ENCODE results near the gene CHAF1B.

Gene CHAF1B

DNA sequence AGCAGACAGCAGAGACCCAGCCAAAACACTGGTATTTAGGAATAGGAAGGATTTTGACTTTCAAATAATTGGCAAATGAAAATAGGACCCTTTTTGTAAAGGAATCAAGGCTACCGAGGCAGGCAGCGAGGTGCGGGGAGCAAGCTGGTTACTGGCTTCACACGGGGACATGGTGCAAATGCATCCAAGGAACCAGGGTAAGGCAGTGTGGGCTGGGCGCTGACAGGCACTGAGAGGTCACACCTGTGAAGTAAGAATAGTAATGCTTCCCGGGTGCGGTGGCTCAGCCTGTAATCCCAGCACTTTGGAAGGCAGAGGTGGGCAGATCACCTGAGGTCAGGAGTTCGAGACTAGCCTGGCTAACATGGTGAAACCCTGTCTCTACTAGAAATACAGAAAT, 15.5 kb downstream of the CHAF1B start:
- DNase-seq (ENCODE audit: low read depth), result no peak
- no peak overlapping the region for H3K4me3 ChIP-seq (ENCODE audit: low read length)
- TF ChIP-seq, protein P1, sequence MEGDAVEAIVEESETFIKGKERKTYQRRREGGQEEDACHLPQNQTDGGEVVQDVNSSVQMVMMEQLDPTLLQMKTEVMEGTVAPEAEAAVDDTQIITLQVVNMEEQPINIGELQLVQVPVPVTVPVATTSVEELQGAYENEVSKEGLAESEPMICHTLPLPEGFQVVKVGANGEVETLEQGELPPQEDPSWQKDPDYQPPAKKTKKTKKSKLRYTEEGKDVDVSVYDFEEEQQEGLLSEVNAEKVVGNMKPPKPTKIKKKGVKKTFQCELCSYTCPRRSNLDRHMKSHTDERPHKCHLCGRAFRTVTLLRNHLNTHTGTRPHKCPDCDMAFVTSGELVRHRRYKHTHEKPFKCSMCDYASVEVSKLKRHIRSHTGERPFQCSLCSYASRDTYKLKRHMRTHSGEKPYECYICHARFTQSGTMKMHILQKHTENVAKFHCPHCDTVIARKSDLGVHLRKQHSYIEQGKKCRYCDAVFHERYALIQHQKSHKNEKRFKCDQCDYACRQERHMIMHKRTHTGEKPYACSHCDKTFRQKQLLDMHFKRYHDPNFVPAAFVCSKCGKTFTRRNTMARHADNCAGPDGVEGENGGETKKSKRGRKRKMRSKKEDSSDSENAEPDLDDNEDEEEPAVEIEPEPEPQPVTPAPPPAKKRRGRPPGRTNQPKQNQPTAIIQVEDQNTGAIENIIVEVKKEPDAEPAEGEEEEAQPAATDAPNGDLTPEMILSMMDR (IDR thresholded peaks at IDR 0.05; ENCODE audit: insufficient read depth, low read depth, low read length, missing control alignments), result no peak

DNA sequence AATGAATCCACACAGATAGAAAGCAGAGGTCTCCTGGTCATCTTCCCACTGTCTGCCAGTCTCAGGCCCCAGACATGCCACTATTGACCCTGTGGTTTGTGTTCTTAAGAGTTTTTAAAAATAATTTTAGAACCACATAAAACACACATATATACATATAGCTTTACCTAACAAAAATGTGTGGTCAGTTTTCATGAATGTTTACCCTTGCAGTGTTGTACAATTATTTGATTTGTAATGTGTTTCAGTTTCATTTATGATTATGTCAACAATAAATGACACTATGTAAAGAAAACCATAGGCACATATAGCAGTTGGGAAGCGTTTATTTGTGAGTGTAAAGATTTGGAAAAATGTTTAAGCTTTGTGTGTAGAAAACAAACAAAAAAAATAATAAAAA, 17.1 kb downstream of the CHAF1B start:
- no peak for DNase-seq (ENCODE audit: low read depth)
- no peak overlapping the region for H3K4me3 ChIP-seq (ENCODE audit: low read length)
- TF ChIP-seq, protein P1 (IDR thresholded peaks at IDR 0.05; ENCODE audit: insufficient read depth, low read depth, low read length, missing control alignments), result no peak

DNA sequence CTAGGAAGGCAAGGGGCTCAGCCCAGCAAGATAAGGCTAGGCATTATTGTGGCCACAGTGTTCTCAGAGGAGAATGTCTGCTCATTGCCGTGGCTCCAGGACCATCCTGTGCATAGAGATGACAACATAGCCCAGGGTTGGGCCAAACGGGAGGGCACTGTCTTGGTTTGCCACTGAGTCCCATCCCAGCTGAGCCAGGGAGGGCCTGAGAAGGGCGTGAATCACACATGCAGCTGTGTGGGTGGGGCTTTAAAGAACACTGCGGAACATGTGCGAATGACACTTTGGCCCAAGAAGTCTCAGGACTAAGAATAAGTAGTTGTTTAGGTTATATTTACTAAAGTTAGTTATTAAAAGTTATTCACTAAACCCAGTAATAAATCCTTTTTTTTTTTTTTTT, 18.5 kb downstream of the CHAF1B start:
- TF ChIP-seq, protein P1 (IDR thresholded peaks at IDR 0.05; ENCODE audit: insufficient read depth, low read depth, low read length, missing control alignments), result no peak
- DNase-seq (ENCODE audit: low read depth), result no peak
- no peak overlapping the region for H3K4me3 ChIP-seq (ENCODE audit: low read length)

GRCh38 chr21:36408568-36408967, 23.4 kb downstream of the CHAF1B start:
- DNase-seq (ENCODE audit: low read depth), result no peak
- TF ChIP-seq, protein P1 (IDR thresholded peaks at IDR 0.05; ENCODE audit: insufficient read depth, low read depth, low read length, missing control alignments), result no peak

DNA sequence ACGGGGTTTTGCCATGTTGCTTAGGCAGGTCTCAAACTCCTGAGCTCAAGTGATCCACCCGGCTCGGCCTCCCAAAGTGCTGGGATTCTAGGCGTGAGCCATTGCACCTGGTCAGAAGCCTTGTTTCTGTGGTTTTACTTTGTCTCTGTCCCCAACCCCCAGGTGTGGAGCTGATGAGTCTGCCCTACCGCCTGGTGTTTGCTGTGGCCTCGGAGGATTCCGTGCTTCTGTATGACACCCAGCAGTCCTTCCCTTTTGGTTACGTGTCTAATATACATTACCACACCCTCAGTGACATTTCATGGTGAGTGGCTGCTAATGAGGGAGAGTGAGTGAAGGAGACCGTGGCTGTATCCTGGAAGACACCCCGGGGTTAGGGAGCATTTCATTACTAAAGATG, 26.1 kb downstream of the CHAF1B start:
- TF ChIP-seq, protein P1 (IDR thresholded peaks at IDR 0.05; ENCODE audit: insufficient read depth, low read depth, low read length, missing control alignments), result no peak
- DNase-seq (ENCODE audit: low read depth), result no peak
- no peak overlapping the region for H3K4me3 ChIP-seq (ENCODE audit: low read length)

More at GRCh38 chr21:36408568-36408967, 23.4 kb downstream of the CHAF1B start:
- no peak overlapping the region for H3K4me3 ChIP-seq (ENCODE audit: low read length)

DNA sequence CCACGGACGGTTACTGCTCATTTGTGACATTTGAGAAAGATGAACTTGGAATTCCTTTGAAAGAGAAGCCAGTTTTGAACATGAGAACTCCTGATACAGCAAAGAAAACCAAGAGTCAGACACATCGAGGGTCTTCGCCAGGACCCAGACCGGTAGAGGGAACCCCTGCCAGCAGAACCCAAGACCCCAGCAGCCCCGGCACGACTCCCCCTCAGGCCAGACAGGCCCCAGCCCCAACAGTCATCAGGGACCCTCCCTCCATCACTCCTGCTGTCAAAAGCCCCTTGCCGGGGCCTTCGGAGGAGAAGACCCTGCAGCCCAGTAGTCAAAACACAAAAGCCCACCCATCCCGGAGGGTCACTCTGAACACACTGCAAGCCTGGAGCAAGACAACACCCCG, 27.7 kb downstream of the CHAF1B start:
- TF ChIP-seq, protein P1 (IDR thresholded peaks at IDR 0.05; ENCODE audit: insufficient read depth, low read depth, low read length, missing control alignments), result no peak
- DNase-seq (ENCODE audit: low read depth), result no peak
- H3K4me3 ChIP-seq (ENCODE audit: low read length), result no peak overlapping the region

DNA sequence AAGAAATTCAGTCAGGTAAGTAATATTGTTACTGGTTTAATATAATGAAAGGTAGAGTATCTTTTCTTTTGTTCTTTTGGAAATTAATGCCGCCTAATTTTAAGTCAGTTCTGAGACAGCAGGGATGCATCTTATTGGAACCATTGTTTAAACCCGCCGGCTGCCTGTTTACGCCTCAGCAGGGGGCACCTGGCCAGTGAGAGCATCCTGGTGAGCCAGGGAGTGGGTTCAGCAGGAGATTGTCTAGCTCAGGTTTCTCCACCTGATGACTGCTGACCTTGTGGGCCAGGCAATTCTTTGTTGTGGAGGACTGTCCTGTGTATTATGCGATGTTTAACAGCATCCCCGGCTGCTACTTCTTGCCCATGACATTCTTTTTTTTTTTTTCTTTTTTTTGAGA, 30.2 kb downstream of the CHAF1B start:
- TF ChIP-seq, protein P1 (IDR thresholded peaks at IDR 0.05; ENCODE audit: insufficient read depth, low read depth, low read length, missing control alignments), result no peak
- no peak for DNase-seq (ENCODE audit: low read depth)
- no peak overlapping the region for H3K4me3 ChIP-seq (ENCODE audit: low read length)
